ENCODE measurements around the gene KIN.

- TF ChIP-seq BHLHE40 (IDR thresholded peaks at IDR 0.05; ENCODE audit: borderline replicate concordance) (no peak), FOXK2 (IDR thresholded peaks at IDR 0.05) (no peak), SP1 (IDR thresholded peaks at IDR 0.05) (no peak), ZNF384 (IDR thresholded peaks at IDR 0.05) (no peak), FOXA1 (IDR thresholded peaks at IDR 0.05) (no peak), L3MBTL2 (conservative IDR thresholded peaks at IDR 0.05) (no peak), NFRKB (IDR thresholded peaks at IDR 0.05) (no peak), FOXM1 (IDR thresholded peaks at IDR 0.05; ENCODE audit: borderline replicate concordance) (no peak), SUZ12 (IDR thresholded peaks at IDR 0.05) (no peak), CTBP1 (IDR thresholded peaks at IDR 0.05; ENCODE audit: borderline replicate concordance) (no peak), TARDBP (IDR thresholded peaks at IDR 0.05) (no peak)
Measured at GRCh38 chr10:7706534-7707073, 81.2 kb downstream of the KIN start.
